Hepatocyte (in vitro differentiated cells): Measurements from ENCODE around the gene SGPP2. TPM values are rescaled to one million over a fixed set of nuclear protein-coding genes. Genes with fewer than 3 reads are reported as not detected.
A peak's percentile ranks its signal among the peaks of the same experiment; 100 is the strongest.

Experiments
- DNase-seq: peaks from one replicate; pipeline ENCODE4 v3.0.0-alpha.2; 2016; ENCODE audit warnings: low spot score
- H2AFZ ChIP-seq: fragments of 200-600 bp; sonication (generic); 2 replicates; pipeline ENCODE4 v1.6.0; 2016; ENCODE audit warnings: antibody characterized with exemption, mild to moderate bottlenecking
- H3K27ac ChIP-seq: fragments of 200-600 bp; sonication (generic); 2 replicates; pipeline ENCODE4 v1.5.1; 2016; ENCODE audit warnings: mild to moderate bottlenecking
- H3K27me3 ChIP-seq: fragments of 200-600 bp; sonication (generic); 2 replicates; pipeline ENCODE4 v1.6.1; 2016
- H3K36me3 ChIP-seq: fragments of 200-600 bp; sonication (generic); replicated peaks from 2 replicates; pipeline ENCODE4 v1.5.1; 2016; ENCODE audit warnings: low read depth; ENCODE audit not compliant: insufficient read depth
- H3K4me1 ChIP-seq: fragments of 200-600 bp; sonication (generic); 2 replicates; pipeline ENCODE4 v1.5.1; 2016; ENCODE audit warnings: mild to moderate bottlenecking, moderate library complexity; ENCODE audit not compliant: insufficient read depth
- H3K4me2 ChIP-seq: fragments of 200-600 bp; sonication (generic); 2 replicates; pipeline ENCODE4 v1.6.0; 2016
- H3K4me3 ChIP-seq: fragments of 200-600 bp; sonication (generic); 2 replicates; pipeline ENCODE4 v1.5.1; 2016; ENCODE audit warnings: mild to moderate bottlenecking
- H3K79me2 ChIP-seq: fragments of 200-600 bp; sonication (generic); 2 replicates; pipeline ENCODE4 v1.6.0; 2017; ENCODE audit warnings: mild to moderate bottlenecking
- H3K9me2 ChIP-seq: fragments of 200-600 bp; sonication (generic); replicated peaks from 2 replicates; pipeline ENCODE4 v1.6.0; 2017; ENCODE audit warnings: mild to moderate bottlenecking; ENCODE audit not compliant: insufficient read depth
- H3K9me3 ChIP-seq: fragments of 200-600 bp; sonication (generic); 2 replicates; pipeline ENCODE4 v1.5.1; 2016; ENCODE audit warnings: low read depth, mild to moderate bottlenecking
- H4K20me1 ChIP-seq: fragments of 200-600 bp; sonication (generic); 2 replicates; pipeline ENCODE4 v1.6.0; 2016; ENCODE audit warnings: mild to moderate bottlenecking; ENCODE audit not compliant: insufficient read depth, poor library complexity, severe bottlenecking
- EZH2 ChIP-seq: fragments of 200-600 bp; sonication (generic); IDR thresholded peaks from 2 replicates; pipeline ENCODE4 v1.6.1; 2016; ENCODE audit warnings: antibody characterized with exemption, mild to moderate bottlenecking, borderline replicate concordance
- EZH2phosphoT487 ChIP-seq: fragments of 200-600 bp; sonication (generic); IDR thresholded peaks from one replicate; pipeline ENCODE4 v1.6.1; 2018; ENCODE audit warnings: antibody characterized with exemption, mild to moderate bottlenecking, low read depth, moderate library complexity; ENCODE audit not compliant: unreplicated experiment, severe bottlenecking
- WGBS: methylation state at CpG from one replicate; pipeline ENCODE4 v1.1.6; 2016; ENCODE audit warnings: low lambda C conversion rate; ENCODE audit errors: missing lambda C conversion rate; 5-methylcytosine and 5-hydroxymethylcytosine counted together
- polyA plus RNA-seq: library from polyadenylated mRNA; unstranded; fragments of >200 nt; fragmentation: Nextera tagmentation; extraction: Ambion mirVana; gene quantifications from 2 replicates; pipeline ENCODE4 v1.2.1, GENCODE V29; 2016
- total RNA-seq: library from RNA; depleted of rRNA; stranded (reverse); fragments of >200 nt; gene quantifications from 2 replicates; pipeline ENCODE4 v1.2.3, GENCODE V29; 2014
- TF ChIP-seq, protein P1 (sequence below): fragments of 200-600 bp; sonication (generic); IDR thresholded peaks from 2 replicates; pipeline ENCODE4 v1.5.1; 2016; ENCODE audit warnings: antibody characterized with exemption, mild to moderate bottlenecking; ENCODE audit not compliant: poor library complexity

Gene SGPP2
- total and polyA plus RNA-seq, 2 experiments from 2014 or later: 1.4 to 1.8 TPM

DNA sequence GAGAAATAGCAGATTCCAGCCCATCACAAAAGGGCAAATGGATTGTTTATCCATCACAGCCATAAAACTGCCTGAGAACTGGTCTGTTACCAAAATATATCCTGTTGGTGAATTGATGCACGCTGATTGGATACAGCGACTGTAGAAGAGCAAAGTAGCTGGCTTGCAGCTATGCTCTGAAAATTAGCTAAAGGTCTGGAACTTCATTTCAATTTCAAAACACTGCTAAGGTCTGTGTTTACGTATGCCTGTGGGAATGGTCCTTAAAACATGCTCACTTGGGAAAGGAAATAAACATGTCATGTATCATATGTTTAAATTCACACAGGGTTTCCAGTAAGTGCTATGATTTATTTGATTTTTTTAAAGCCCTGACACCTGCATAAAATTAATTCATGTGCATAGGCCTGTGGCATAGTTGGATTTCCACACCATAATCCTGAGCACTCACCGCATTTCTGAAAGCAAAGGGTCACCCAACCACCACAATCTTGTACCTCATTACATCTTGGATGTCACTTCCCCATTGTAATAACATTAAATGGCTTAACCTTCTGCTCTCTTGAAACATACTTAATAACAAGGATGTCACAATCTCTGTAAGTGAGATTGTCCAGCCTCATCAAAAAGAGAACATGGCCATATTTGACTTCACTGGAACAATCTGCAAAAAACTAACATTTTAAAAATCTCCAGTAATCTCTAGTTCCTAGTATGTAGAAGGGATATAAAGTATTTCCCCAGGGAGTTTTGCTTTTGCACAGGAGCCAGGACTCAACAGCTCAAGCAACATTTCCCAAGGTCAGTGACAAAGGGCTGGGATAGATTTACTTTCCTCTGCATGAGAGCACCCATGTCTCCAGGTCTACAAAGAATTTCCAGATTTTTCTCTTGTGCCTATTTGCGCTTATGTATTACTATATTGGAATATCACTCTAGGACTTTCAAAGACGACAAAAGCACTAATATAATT lies 121.8 kb downstream of the SGPP2 start:
- H3K36me3 ChIP-seq: no peaks in the 10 kb centered on the region
- H3K4me3 ChIP-seq: no peak overlapping the region
- H3K9me3 ChIP-seq: no peaks in the 10 kb centered on the region
- H4K20me1 ChIP-seq: no peaks in the 10 kb centered on the region
- H3K27ac ChIP-seq: no peak overlapping the region
- 56% methylated on average over 6 of the region's 6 CpGs for WGBS
- no peaks in the 10 kb centered on the region for H3K79me2 ChIP-seq
- no peaks in the 10 kb centered on the region for H3K9me2 ChIP-seq
- H3K4me2 ChIP-seq: no peak overlapping the region
- H2AFZ ChIP-seq: no peak overlapping the region
- peaks cover 5% of the 10 kb centered on the region for H3K27me3 ChIP-seq
- TF ChIP-seq EZH2phosphoT487 (no peak), EZH2 (no peak)
- TF ChIP-seq, protein P1, sequence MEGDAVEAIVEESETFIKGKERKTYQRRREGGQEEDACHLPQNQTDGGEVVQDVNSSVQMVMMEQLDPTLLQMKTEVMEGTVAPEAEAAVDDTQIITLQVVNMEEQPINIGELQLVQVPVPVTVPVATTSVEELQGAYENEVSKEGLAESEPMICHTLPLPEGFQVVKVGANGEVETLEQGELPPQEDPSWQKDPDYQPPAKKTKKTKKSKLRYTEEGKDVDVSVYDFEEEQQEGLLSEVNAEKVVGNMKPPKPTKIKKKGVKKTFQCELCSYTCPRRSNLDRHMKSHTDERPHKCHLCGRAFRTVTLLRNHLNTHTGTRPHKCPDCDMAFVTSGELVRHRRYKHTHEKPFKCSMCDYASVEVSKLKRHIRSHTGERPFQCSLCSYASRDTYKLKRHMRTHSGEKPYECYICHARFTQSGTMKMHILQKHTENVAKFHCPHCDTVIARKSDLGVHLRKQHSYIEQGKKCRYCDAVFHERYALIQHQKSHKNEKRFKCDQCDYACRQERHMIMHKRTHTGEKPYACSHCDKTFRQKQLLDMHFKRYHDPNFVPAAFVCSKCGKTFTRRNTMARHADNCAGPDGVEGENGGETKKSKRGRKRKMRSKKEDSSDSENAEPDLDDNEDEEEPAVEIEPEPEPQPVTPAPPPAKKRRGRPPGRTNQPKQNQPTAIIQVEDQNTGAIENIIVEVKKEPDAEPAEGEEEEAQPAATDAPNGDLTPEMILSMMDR: no peak
- no peaks in the 10 kb centered on the region for H3K4me1 ChIP-seq
- DNase-seq: no peak

DNA sequence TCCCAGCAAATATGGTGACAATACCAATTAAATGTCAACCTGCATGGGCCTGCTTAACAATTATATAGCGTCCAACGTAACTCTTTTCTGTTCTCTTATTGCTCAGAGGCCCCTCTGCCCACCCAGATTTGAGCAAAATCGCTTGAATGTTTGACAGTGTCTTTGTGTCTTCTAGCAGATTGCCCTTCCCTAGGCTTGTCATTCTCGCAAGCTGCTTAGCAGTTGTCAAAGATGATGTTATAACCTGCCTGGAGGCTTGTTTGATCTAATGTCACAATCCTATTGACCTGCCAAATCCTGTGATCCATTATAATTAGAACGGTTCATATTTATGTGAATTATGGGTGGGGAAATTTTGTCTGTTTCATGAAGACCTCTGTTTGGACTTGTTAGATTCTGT lies 122.7 kb downstream of the SGPP2 start:
- Histone ChIP-seq H3K9me3 (no peaks in the 10 kb centered on the region), H3K9me2 (no peaks in the 10 kb centered on the region), H3K27me3 (peaks cover 6% of the 10 kb centered on the region), H3K36me3 (no peaks in the 10 kb centered on the region), H2AFZ (no peak overlapping the region), H3K4me2 (no peak overlapping the region), H3K4me3 (no peak overlapping the region), H3K27ac (no peak overlapping the region), H3K4me1 (no peaks in the 10 kb centered on the region), H4K20me1 (no peaks in the 10 kb centered on the region), H3K79me2 (no peaks in the 10 kb centered on the region)
- DNase-seq: no peak
- TF ChIP-seq, protein P1: no peak
- TF ChIP-seq EZH2 (no peak), EZH2phosphoT487 (no peak)
- 86% methylated on average over 5 of the region's 5 CpGs for WGBS

DNA sequence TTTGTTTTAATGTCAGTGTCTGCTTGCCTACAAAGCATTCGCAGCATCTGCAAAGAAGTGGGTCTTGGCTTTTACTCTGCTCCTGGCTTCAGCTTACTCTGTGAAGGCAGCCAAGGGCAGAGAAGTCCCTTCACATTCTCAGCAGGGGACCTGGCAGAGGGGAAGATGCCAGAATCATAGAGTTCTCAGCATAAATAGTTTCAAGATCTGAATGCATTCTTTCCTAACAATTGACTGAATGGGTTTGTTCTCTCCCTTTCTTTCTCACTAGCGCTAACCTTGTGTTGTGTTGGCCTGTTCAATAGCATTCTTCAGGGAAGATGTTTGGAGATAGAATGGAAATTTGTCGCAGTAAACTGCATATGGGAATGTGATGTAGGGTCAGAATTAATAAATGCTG lies 124.6 kb downstream of the SGPP2 start:
- Histone ChIP-seq H3K79me2 (no peaks in the 10 kb centered on the region), H3K27me3 (peaks cover 14% of the 10 kb centered on the region), H2AFZ (no peak overlapping the region), H3K4me2 (peak overlapping the region; percentile 14), H3K36me3 (no peaks in the 10 kb centered on the region), H3K9me3 (no peaks in the 10 kb centered on the region), H3K9me2 (no peaks in the 10 kb centered on the region), H3K4me1 (no peaks in the 10 kb centered on the region), H3K4me3 (no peak overlapping the region), H3K27ac (no peak overlapping the region), H4K20me1 (no peaks in the 10 kb centered on the region)
- DNase-seq: no peak
- 57% methylated on average over 3 of the region's 3 CpGs for WGBS
- TF ChIP-seq EZH2 (no peak), EZH2phosphoT487 (no peak)
- TF ChIP-seq, protein P1: no peak
